Left renal pelvis (tissue), 4 donors: ENCODE measurements around the gene PHC3. TPM values are rescaled to one million over a fixed set of nuclear protein-coding genes. Genes with fewer than 3 reads are reported as not detected.

Experiments used
- DNase-seq, 4 donors: peaks; one replicate each; pipeline ENCODE4 v3.0.0-alpha.2; 2013; ENCODE audit warnings: low read depth in 4 of 4, low spot score in 3 of 4
- polyA plus RNA-seq, 4 donors: library from polyadenylated mRNA; unstranded; fragments of 120-200 nt; gene quantifications; one replicate each; pipeline ENCODE4 v1.2.1, GENCODE V29; 2013; ENCODE audit not compliant: insufficient read length in 4 of 4

Gene PHC3
- polyA plus RNA-seq, 4 donors, result 25.7 to 33.5 (median 30.9) TPM

- no peak for DNase-seq
These were observed 8.1 kb upstream of the PHC3 start for GRCh38 chr3:170189398-170190256.

GRCh38 chr3:170180079-170180907 is 1.2 kb downstream of the PHC3 start:
- peak in 3 of 4 donors; percentile 2 to 18 (median 17) for DNase-seq

GRCh38 chr3:170179432-170179831 is 2.1 kb downstream of the PHC3 start:
- DNase-seq, result no peak

- DNase-seq, result no peak
These were observed 2.9 kb downstream of the PHC3 start for GRCh38 chr3:170178651-170179050.

GRCh38 chr3:170171563-170171962 is 10.0 kb downstream of the PHC3 start:
- no peak for DNase-seq

GRCh38 chr3:170164717-170165116 is 16.8 kb downstream of the PHC3 start:
- DNase-seq, result no peak

GRCh38 chr3:170163956-170164645 is 17.4 kb downstream of the PHC3 start:
- DNase-seq, result no peak

- no peak for DNase-seq
These were observed 18.9 kb downstream of the PHC3 start for GRCh38 chr3:170162630-170163029.

GRCh38 chr3:170162052-170162451 is 19.5 kb downstream of the PHC3 start:
- no peak for DNase-seq

- DNase-seq, result no peak
These were observed 21.6 kb downstream of the PHC3 start for GRCh38 chr3:170159933-170160332.

- no peak for DNase-seq
These were observed 22.1 kb downstream of the PHC3 start for GRCh38 chr3:170159459-170159858.

- no peak for DNase-seq
These were observed 25.9 kb downstream of the PHC3 start for GRCh38 chr3:170155604-170156003.

GRCh38 chr3:170154569-170155143 is 26.9 kb downstream of the PHC3 start:
- no peak for DNase-seq

GRCh38 chr3:170154084-170154483 is 27.4 kb downstream of the PHC3 start:
- DNase-seq, result no peak

- no peak for DNase-seq
These were observed 30.0 kb downstream of the PHC3 start for GRCh38 chr3:170151536-170151935.

- no peak for DNase-seq
These were observed 32.5 kb downstream of the PHC3 start for GRCh38 chr3:170149016-170149415.

- DNase-seq, result no peak
These were observed 36.3 kb downstream of the PHC3 start for GRCh38 chr3:170145278-170145677.

GRCh38 chr3:170144437-170144843 is 37.1 kb downstream of the PHC3 start:
- no peak for DNase-seq

GRCh38 chr3:170142373-170142772 is 39.2 kb downstream of the PHC3 start:
- no peak for DNase-seq

- DNase-seq, result no peak
These were observed 43.5 kb downstream of the PHC3 start for GRCh38 chr3:170137986-170138385.

- no peak for DNase-seq
These were observed 49.2 kb downstream of the PHC3 start for GRCh38 chr3:170132335-170132734.
